T-helper 2 cell (primary cell): ENCODE data around the gene HOXA3.

Source experiments
- DNase-seq, 5 experiments: peaks; one replicate each; pipeline versions ENCODE4 v3.0.0 to v3.0.0-alpha.2; 2012 to 2022

Gene HOXA3

DNA sequence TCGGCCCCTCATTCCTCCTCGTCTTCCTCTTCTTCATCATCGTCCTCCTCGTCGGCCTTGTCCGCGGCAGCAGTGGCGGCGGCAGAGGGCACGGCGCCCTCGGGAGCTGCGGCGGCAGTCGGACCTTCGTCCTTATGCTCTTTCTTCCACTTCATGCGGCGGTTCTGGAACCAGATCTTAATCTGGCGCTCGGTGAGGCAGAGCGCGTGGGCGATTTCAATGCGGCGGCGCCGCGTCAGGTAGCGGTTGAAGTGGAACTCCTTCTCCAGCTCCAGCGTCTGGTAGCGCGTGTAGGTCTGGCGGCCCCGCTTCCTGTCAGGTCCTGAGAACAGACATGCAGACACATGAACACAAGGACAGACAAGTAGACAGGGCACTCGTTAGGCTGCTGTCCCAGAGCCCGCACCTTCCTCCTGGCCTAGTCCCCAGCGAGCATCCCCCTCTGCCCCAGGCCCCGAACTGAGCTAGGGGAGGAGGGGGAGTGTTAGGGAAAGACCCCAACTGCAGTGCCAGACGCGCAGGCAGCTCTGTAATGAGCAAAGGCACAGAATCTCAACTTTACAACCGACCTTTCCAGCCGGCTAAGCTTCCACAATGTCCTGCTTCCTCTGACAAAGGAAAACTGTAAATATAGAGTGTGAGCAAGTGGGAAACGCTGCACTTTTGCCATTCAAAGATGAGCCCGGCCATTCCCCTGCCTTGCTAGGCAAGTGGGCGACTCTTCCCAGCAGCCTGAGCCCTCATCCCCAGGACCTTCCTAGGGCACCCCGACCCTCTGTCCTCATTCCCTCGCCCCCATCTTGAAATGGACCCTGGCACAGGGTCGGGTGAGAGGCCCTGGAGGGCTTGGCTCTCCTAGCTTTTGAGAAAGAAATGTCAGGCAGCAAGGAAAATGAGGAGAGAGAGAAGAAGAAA, 2.8 kb upstream of the HOXA3 start:
- DNase-seq: peak in 1 of 5 experiments; percentile 40

DNA sequence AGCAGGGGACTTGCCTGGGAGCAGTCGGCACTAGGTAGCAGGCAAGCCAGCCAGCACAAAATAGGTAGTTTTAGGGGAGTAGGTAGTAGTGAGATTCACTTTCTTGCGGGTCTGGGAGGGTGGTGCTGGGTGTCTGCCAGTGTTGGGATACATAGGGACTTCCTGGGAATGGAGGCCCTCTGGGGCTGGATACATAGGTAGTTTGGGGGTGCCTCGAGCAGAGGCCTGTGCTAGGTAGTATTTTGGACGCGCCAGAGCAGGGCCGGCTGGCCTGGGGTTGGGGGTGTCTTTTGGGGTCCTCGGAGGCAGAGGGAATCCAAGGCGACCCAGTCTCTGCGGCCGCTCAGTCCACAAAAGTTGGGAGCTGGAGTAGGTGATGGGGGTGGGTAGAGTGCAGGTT, 2.0 kb upstream of the HOXA3 start:
- DNase-seq: no peak

DNA sequence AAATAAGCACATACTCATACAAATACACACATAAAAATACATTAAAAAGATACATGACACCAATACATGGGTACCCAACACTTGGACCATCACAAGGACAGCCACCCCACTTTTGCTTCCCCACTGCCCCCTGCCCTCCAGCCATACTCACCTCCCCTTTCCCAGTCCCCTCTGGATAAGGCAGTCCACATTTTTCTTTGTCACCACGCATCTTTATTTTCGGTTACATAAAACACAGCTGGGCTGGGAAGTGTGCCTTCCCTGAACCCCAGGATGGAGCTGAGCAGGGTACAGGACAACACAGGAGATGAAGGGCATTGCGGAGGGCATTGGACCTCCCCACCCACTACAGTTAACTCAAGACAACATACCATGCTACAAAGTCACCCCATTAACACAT, 1.1 kb upstream of the HOXA3 start:
- DNase-seq: no peak

DNA sequence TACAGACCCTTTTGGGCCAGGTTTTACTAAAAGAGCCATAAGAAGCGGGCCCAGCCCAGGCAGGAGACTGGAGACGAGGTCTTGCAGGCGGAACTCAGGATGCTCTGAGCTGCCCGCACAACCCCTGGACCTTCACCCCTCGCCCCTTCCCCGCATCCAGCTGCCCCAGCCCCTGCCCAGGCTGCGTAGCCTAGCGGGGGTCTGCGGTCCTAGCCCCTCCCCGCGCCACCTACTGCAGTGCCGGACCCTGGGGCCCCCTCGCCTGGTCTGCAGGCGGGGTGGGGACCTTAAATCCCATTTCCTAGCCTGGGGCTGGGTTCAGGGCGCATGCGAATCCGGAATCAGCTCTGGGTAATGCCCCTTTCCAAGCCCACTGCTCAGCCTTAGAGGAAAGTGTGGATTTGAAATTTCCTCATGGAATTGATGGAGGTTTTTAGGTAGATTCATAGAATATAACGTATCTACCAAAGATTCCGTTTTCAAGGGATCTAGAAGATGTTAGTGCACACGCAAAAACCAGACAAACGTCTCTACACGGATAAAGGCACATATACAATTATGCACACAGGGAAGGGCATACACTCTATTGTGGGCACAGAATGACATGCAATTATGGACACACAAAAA, 546 bp upstream of the HOXA3 start:
- DNase-seq: no peak

DNA sequence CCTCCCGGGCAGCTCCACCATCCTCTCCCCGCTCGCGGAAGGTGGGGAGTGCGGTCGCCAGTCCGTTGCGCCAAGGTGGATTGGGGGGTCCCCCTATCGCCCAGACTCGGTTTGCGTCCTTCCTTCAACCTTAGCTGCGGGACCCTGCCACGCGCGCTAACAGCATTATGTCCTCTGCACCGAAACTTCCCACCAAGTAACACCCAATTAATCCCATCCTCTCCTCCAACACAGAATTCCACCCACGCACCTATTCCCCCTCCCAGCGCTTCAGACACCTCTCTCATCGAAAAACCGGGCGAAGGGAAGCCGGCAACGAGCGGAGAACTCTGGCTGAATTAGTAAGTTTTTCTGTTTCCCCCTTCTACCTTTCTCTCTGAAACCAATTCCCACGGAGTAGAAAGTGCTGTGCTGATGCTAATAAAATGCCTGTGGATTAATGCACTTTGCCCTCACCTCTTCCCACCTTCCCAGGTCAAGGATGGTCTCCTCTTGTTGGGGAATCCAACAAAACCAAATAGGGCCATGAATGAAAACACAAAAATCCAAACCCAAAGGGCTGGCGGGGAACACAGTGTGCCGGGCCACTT, 947 bp downstream of the HOXA3 start:
- no peak for DNase-seq

DNA sequence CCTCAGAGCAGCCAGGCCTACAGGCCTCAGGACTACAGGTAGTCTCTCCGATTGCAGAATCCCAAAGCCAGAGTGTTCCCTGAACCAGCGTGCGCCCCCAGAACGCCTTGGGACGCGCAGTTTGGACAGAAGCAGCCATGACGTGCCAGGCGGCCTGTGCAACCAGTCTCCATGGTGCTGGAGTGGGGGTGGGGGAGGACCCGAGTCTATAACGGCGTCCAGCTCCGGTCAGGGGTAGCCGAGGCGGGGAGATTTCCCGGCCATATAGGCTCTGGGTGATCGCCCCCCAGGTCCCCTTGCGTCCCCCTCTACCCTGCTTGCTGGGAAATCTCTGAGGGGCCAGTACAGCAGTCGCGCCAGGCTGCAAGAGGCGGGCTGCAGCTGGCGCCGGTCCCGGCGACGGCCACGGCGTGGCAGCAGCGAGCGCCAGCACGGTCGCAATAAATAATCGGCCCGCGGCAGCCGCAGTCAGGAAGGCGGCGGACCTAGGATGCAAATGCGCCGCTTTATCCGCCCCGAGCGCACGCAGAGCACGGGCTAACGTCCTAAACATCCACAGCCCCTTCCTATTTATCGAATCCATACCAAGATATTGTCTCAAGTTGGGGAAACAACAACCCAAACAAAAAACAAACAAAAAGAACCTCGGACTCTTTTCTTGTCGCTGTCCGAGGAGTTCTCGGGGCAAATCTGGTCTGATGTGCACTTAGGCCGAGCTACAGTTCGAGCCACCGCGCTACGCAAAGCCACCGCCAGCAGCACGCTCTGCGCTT, 1.6 kb downstream of the HOXA3 start:
- DNase-seq: peak in 3 of 5 experiments; percentile 46 to 75 (median 55)

DNA sequence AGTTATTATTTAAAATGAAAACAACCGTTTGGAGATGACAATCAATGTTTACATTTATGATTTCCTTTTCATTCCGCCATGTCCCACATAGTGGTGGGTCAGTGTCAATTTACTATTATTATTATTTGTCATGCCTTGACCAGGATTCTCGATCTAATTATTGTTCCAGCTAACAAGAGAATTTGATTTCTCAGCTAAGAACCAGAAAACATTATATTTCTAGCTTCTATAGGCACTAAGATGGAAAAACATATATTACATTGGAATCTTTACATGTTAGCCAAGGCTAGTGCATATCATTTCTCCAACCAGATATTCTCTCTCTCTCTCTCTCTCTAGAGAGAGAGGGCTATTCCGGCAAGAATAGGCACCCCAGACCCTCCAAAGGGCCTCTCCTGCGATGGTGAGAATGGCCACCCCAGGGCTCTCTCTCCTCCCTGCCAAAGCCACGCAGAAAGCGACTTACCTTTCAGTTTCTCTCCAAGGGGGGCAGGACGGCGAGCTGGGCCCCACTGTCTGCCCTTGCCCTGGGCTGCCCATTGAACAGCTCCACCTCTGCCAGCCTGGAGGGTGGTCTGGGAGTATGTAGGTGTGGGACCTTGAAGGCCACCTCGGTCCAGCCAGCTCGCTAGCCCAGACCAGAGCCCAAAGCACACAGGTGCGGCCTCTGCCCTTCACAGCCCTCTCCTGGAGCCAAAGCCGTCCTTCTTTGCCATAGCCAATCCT, 2.4 kb downstream of the HOXA3 start:
- DNase-seq: no peak

DNA sequence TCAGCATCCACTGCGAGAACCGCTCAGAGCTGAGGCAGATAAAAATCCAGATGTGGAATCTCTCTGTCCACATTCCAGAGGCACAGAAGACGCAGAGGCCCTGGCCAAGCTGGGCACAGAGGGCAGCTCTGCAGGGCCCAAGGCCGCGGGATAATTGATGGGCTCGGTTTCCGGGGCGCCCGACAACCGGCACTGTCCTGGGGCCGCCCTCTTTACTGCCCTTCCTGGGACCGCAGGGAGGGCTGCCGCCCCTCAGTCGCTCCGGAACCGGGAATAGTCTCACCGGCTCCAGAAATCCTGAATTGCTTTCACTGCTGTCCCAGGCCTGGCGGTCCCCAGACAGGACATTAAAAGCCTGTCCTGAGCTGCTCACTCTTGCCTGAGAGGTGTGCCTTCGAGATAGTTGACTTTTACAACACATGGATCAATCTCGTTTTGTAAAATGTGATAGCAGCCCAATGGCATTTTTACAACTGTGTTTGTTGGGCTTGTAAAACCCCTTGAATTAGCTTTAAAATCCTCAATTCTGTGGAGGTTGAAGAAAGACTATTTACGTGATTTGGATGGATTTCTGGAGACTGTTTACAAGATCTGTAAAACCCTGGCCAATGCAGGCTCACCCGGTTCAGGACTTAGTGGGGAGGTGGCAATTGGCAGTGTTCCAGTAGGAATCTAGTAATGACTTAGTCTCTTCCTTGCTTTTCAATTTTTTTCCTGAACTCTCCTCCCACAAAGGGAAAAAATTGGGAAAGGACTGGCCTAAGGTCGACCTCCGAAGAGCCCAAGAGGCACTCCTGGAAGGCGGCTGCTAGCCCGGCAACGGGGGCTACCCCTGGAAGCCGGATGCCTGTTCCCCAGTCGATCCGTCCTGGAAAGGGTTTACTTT, 3.4 kb downstream of the HOXA3 start:
- DNase-seq: no peak

DNA sequence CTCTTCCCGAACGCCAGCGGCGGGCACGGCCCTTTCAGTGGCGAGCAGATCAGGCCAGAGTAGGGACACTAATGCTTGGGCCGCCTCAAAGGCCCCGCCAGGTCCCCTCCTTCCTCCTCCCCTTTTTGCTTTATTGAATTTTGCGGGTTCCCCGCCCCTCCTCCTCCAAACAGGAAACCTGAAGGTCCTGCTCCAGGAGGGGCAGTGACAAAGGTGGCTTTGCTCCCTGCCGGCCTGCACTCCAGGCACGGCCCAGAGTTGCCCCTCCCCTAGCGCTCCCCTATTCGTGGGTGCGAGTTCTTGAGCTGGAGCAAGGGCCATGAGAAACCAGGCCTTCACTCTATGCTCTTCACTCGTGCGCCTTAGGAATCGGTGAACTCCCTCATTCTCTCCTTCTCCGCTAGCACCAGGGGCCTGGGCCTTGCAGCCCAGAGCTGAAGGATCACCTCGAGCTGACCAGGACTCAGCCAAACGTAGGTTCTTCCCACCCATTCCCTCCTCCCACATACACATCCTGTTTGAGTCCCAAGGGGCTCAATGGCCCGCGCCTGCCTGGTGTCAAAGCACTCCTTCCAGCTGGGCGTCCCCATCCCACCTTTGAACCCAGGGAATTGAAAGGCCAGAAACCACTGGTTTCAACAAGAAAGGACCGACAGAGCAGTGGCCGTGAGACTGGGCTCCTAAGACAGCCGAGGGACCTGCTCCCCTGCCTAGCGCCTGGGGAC, 4.2 kb downstream of the HOXA3 start:
- DNase-seq: no peak

DNA sequence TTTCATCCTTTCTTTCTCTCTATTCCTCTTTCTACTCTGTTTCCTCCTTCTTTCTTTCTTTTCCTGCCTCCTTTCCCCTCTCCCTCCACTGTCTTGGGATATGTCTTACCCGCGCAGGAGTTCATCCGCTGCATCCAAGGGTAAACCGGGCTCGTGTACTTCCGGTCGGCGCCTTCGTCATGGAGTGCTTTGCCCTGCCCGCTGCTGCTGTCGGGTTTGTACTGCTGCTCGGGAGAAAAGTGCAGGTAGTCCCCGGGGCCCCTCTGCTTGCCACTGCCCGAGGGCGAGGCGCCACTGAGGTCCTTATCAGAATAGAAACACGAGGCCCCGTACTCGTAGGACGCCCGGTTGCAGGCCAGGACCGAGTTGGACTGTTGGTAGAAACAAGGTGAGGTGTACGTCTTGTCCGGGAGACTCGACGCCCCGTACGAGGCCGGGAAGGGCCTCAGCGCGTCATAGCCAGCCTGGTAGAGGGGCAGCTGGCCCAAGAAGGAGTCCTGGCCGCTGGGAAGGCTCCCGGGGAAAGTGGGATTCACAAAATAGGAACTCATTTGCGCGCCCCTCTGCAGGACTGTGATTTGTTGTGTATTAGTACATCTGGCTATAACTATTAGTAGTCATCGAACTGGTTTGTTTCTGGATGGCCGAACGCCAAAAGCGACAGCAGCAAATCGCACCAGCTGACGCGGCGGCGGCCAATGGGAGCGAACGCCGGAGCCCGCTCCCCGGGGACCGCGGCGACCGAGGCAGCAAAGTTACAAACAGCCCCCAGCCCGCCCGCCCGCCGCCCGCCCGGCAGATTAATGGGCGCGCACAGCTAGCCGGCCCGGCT, 5.0 kb downstream of the HOXA3 start, which contains the start of gene HOXA6:
HOXA6 (minus strand) TSS at position 576 of the 832 bp plus-strand sequence; CDS start at position 551, 25 bp downstream.
- DNase-seq: no peak

DNA sequence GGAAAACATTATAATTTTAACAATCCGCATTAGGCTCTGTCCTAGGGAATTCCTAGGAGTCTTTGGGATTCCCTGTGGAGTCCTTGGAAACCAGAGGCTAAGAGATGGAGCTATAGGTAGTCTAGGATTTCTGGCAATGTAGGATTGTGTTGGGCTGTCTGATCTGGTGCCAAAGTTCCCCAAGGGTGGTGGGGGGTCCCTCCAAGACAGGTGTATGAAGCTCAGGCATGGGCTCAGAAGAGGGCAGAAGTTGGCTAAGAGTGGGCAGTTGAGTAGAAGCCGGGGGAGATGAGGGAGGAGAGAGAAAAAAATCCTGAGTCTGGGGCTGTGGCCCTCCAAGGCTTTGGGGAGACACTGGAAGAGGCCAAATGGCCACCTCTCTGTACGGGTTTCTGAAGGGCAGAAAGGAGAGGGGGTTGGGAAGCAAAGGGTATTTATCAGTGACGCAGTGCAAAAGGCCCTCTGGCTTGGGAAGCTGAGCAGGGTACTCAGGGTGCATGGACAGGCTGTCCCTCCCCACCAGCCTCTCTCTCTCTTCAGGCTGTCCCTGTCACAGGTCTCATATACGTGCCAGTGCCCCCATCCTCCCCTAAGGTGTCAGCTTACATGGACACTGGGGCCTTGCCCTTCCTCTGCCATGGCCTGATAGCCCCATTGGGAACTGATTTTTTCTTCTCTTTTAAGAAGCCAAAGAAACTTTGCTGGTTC, 5.7 kb downstream of the HOXA3 start:
- DNase-seq: no peak

DNA sequence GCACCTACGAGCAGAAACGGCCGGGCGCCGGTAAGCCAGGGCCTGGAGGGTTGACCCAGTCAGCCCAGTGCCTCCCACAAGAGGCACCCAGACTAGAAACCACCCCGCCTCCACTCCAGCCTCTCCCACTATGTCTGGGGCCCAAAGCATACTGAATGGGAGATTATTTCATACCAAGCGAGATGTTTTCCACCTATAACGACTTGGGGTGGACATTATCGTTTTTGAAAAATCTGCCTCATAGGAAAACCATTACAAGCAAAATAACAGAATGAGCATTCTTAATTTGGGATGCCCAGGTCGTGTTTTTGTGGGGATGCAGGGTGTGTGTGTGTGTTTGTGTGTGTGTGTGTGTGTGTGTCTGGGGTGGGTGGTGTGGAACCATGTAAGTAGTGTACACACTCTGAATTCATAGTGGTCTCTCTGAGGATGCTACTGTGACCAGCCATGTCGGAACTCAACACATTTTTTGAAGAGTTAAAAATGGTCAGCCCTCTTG, 6.4 kb downstream of the HOXA3 start:
- no peak for DNase-seq

DNA sequence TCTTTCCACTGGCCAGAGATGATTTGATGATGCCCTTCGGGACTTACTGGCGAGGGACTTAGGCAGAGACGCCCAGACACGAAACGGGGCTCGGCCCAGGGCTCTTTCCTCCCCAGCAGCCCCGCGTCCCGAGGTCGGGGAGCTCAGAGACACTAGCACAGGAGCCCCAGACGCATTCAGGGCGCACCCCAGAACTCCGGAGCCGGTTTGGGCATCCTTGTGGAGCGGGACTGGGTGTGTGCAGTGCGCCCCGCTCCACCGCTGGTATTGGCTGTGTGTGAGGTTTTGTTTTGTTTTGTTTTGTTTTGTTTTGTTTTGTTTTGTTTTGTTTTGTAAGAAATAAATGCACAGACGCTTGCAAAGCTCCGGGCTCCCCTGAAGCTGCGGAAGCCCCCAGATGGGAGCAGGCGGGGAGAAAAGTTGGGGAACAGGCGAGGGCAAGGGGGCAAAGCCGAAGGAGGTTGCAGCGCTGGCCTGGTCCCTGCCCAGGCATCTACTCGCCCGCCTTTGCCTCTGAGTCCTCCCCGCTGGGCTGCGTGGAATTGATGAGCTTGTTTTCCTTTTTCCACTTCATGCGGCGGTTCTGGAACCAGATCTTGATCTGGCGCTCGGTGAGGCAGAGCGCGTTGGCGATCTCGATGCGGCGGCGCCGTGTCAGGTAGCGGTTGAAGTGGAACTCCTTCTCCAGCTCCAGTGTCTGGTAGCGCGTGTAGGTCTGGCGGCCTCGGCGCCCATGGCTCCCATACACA, 7.0 kb downstream of the HOXA3 start:
- no peak for DNase-seq

DNA sequence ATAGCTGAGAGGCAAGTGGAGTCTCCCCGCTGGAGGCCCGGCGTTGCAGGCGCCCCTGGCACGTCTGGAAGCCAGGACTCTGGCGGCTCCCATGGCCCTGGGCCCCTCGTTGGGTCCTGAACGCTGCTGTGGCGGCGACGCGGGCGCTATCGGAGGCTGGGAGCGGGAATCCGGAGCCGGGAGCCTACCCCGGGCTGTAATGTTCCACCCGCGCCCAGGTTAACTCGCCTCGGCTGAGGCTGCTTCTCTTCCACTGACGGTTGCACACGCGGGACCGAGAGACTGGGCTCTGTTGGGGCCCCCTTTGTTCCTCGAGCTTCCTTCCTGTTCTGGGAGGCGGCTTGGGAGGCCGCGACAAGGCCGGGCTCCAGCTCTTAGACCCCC, 7.6 kb downstream of the HOXA3 start:
- DNase-seq: no peak

DNA sequence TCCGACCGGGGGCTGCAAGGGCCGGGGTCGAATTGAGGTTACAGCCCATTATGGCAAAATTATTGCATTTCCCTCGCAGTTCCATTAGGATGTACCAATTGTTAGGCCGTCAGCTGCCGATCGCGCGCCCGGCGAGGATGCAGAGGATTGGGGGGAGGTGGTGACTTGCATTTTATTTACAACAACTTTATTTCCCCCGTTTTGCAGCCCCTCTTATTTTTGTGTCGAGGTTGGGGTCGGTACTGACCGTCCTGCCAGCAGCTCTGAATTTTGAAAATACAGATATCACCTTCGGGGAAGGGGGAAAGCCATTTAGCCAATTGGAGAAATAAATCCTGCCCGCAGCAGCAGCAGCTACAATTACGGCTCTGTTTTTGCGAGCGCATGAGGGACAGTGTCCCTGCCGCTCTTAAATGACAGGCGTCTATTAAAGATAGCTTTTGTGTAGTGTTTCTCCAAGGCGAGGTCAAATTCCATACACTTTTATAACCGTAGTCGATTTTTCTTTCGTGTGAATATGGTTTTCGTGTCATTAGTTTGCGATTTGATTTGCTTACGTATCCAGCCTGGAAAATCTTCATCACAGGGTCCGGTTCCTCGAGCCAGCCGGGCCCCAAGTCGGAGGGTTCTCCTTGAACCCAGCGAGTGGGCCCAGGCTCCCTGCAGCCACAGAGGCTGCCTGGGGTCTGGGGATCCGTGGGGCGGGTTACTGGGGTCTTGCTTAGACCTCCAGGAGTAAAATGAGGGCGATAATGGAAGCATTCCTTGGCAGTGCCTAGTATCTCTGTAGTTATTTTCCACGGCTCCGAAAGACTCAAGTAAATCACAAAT, 8.2 kb downstream of the HOXA3 start:
- no peak for DNase-seq

DNA sequence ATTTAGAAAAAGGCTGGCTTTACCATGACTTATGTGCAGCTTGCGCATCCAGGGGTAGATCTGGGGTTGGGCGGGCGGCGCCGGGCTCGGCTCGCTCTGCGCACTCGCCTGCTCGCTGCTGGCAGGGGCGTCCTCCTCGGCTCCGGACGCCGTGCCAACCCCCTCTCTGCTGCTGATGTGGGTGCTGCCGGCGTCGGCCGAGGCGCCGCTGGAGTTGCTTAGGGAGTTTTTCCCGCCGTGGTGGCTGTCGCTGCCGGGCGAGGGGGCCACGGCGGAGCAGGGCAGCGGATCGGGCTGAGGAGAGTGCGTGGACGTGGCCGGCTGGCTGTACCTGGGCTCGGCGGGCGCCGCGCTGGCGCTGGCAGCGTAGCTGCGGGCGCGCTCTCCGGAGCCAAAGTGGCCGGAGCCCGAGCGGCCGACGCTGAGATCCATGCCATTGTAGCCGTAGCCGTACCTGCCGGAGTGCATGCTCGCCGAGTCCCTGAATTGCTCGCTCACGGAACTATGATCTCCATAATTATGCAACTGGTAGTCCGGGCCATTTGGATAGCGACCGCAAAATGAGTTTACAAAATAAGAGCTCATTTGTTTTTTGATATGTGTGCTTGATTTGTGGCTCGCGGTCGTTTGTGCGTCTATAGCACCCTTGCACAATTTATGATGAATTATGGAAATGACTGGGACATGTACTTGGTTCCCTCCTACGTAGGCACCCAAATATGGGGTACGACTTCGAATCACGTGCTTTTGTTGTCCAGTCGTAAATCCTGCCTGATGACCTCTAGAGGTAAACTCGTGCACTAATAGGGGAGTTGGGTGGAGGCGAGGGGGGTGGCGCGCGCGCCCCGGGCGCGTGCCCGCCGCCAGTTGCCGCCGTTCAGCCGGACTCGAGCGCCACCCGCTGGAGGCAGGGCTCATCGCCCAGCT, 9.1 kb downstream of the HOXA3 start, which contains the start of gene HOXA5:
HOXA5 (minus strand) TSS at position 659 of the 927 bp plus-strand sequence; CDS start at position 585, 74 bp downstream.
- no peak for DNase-seq
